TTC549 (cell line): ENCODE measurements around the gene PLXDC1.

ENCODE experiments used
- FAIRE-seq: peaks from 2 replicates; lab custom pipeline; 2012; peaks lifted over from hg19 to GRCh38; lab: Jason Lieb, UNC

The PLXDC1 gene

DNA sequence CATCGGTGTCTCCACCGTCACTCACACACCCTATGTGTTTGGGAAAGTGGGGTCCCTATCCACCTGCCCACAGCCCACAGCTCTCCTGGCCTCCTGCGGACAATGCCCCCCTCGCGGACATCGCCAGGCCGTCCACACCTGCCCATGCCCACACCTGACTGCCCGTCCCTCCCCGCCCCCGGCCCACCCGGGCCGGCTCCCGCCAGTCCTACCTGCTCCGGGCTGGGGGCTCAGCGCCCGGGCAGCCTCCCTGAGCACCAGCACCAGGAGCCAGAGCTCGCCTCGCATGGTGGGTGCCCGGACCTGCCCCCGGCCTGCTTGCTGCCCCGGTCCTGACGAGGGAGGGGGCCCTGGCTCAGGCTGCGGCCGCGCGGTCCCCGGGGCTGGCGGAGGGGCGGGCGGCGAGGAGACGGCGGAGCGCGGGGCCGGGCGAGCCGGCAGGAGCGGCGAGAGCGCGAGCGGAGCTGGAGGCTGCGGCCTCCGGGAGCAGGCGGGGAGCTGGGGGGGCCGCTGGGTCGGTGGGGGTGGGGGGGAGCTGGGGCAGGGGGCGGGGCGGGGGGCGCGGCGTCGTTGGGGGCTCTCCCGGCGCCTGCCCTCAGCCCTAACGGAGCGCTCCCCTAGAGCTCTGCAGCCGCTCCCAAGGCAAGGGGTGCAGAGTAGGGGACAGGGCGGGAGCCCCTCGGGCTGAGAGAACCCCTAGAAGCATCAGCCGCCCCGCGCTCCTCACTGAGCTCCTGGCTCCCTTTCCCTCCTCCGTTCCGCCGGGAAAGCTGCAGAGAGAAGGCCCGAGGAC lies at the start of gene PLXDC1:
TSS of gene PLXDC1 (minus strand) at position 488 of the 793 bp plus-strand sequence. CDS start at position 288, 200 bp downstream.
- no peak for FAIRE-seq

DNA sequence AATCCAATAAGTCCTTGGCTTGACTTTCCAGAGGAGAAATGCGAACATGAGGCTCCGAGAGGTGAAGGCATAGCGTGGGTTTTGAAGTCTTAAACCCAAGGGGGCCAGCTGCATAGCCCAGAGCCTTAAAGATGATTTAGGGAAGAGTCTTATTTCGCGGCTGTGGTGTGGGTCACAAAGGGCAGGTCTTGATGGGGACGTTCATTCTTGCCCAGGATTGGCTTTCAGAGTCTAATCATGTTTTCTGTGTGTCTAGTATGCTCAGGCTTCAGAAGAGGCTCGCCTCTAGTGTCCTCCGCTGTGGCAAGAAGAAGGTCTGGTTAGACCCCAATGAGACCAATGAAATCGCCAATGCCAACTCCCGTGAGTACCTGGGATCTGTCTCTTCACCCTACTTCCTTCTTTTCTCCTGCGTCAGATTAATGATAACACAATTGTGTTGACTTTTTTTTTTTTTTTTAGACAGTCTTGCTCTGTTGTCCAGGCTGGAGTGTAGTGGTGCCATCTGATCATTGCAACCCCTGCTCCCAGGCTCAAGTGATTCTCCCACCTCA lies 49.6 kb upstream of the PLXDC1 start:
- FAIRE-seq: no peak

- no peak for FAIRE-seq
Observed at GRCh38 chr17:39200070-39200879, 48.8 kb upstream of the PLXDC1 start, which contains the start of gene RPL19. RPL19 (plus strand) TSS chr17:39200283; CDS start chr17:39200345, 62 bp downstream.

DNA sequence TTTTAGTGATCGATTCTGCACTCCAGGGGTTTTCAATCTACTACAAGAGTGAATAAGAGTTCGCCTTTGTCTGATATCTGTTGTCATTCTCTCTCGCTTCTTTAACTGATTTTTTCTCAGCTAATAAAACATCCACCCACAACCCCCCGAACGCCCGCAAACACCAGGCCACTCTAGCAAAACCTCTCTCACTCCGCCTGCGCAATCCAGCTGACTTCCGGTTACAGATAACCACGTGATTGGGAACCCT lies 48.3 kb upstream of the PLXDC1 start:
- FAIRE-seq: peak; percentile 79

DNA sequence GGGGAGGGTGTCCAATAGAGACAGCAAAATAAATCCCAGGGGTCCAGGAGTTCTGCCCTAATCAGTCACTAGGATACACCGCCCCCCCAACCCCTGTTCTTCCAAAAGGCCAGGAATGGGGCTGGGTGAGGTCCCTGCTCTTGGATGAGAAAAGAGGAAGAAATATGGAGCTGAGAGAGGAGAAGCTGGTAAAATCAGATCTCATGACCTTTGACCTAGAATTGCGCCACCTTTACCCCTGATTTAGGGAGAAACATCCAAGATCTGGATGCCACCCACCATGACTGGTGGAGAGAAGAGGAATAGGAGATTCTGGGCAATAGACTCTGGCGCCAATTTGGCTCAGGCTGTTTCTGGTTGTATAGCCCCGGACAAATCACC lies 46.7 kb upstream of the PLXDC1 start:
- no peak for FAIRE-seq

- no peak for FAIRE-seq
Observed at GRCh38 chr17:39197380-39198185, 46.1 kb upstream of the PLXDC1 start, which contains the start of gene CACNB1. CACNB1 (minus strand) TSS chr17:39197669; CDS start chr17:39197495, 174 bp downstream.

- FAIRE-seq: no peak
Observed at GRCh38 chr17:39196808-39197291, 45.4 kb upstream of the PLXDC1 start.

GRCh38 chr17:39196241-39196807 lies 44.9 kb upstream of the PLXDC1 start:
- no peak for FAIRE-seq

DNA sequence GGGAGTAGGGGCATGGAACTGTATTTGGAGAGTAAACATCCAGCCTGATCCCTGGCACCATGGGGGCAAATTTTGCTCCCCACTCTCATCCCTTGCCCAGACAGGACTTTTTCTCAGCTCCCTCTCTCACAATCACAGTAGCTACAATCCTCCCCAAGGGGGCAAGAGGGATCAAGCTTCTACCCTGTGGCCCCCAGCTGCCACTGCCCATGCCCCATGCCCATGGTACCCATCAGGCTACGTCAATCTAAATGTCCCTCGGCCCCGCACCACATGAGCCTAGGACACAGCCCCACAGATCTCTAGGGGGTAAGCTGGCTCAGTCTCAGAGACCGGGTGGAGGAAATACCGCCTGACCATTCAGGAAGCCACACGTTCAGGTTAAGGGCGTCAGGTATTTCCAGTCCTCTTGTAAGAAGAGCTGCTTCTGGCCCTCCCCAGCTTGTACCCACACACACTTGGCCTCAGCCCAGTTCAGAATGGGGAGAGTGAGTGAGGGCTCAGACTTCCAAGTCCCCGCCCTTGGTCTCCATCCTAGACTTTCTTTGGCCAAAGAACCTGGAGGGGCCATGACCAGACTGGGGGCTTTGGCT lies 44.2 kb upstream of the PLXDC1 start:
- no peak for FAIRE-seq

GRCh38 chr17:39194985-39195524 lies 43.6 kb upstream of the PLXDC1 start:
- FAIRE-seq: no peak

DNA sequence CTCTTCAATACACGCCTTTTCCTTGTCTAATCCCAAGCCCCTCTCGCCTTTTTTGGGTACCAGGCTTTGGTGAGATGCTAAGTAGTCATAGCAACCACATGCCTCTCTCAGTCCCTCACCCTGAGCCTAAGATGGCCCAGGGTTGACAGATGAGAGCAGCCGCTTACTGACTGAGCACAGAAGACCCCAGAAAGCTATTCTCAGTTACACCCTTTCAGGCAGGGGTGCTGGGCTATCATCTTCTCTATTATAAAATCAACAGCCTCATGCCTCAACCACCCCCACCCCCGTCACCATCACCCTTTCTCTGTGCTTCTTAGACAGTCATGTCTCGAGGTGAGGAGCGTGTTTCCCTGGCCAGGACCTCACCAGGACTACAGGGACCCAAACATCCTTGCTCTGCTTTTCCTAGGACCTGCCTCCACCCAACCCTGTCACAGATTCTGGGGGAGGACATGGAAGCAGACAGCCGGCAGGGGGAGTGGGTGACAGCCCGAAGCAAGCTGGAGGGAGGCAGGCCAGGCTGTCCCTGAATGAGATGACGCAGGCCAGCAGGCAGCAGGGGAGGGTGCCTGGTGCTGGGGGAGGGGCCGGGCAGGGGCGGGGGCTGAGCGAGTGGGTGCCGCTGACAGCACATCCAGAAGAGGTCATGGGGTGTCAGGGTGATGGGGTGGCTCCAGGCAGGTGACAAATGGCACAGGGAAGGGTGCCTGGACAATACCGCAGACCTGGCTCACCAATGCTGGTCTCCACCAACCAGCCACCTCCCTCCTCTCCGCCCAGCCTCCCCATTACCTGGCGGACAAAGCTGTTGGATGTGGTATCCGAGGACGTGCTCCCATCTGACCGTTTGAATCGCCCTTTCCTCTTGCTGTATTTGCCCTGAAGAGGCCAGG lies 42.9 kb upstream of the PLXDC1 start:
- no peak for FAIRE-seq

DNA sequence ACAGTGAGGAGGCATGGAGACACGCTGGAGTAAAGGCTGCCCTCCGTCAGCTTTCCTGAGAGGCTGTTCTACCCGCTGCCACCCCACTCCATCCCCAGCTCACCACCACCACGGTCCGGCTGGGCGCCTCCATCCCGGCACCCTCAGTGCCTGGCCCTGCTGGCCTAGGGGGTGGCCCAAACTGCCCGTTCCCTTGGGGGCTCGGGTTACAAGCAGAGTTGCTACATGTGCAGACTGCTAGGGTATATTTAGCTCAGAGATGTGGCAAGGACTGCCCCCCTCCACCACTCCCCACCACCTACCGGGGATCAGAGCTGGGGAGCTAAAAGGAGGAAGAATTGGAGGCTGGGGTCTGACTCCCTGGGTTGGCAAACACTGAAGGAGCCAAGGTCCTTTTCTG lies 41.9 kb upstream of the PLXDC1 start:
- no peak for FAIRE-seq

GRCh38 chr17:39192901-39193300 lies 41.5 kb upstream of the PLXDC1 start:
- no peak for FAIRE-seq

- FAIRE-seq: no peak
Observed at GRCh38 chr17:39191750-39192510, 40.5 kb upstream of the PLXDC1 start.

- no peak for FAIRE-seq
Observed at GRCh38 chr17:39187152-39187830, 35.9 kb upstream of the PLXDC1 start.

GRCh38 chr17:39186481-39187002 lies 35.1 kb upstream of the PLXDC1 start:
- FAIRE-seq: no peak

GRCh38 chr17:39183720-39184119 lies 32.3 kb upstream of the PLXDC1 start:
- no peak for FAIRE-seq

GRCh38 chr17:39183045-39183444 lies 31.6 kb upstream of the PLXDC1 start:
- FAIRE-seq: no peak

DNA sequence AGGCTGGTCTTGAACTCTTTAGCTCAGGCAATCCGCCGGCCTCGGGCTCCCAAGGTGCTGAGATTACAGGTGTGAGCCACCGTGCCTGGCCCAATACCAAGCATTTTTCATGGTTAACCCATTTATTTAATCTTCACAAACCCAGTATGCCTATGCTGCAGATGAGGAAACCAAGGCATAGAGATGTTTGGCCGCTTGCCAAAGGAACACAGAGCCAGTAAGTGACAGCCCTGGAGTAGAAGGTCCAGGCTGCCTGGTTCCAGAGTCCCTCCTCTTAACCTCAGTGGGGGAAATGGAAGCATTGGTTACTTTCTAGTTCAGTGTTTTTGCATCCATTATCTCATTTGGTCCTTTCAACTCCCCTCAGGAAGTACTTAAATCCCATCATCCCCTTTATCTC lies 29.9 kb upstream of the PLXDC1 start:
- no peak for FAIRE-seq
